ENCODE results near the gene CYTH4. TPM values are rescaled to one million over a fixed set of nuclear protein-coding genes. Genes with fewer than 3 reads are reported as not detected.

CYTH4 gene
- total and polyA plus RNA-seq, 2 experiments from 2014 or later, result not detected

DNA sequence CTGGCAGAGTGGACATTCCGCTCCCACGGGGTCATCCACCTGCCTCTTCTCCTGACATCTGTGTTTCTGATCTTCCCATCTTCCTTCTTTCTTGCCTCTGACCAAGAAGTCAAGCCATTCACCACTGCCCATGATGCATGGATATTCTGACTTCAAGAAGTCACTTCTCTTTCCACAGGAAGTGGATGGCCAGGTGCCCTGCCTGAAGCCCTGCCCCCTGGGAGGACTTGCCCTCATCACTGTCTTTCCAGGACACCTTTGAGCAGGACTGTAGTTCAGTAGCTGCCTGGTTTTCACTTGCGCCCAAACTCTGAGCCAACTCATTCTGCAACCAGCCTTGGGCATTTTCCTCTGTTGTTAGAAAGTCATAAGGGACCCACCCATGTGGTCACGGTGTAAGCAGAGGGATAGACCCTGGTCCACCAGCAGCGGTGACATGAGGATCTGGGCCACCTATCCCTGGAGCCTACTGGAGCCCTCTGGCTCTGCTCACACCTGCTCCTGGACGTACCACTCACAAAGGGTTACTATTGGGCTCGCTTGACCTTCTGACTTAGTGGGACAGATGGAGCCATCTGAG is 6.9 kb downstream of the CYTH4 start:
- Histone ChIP-seq H4K20me1 (replicated peaks; ENCODE audit: insufficient read depth) (no peaks in the 10 kb centered on the region), H3K36me3 (ENCODE audit: insufficient read depth) (no peaks in the 10 kb centered on the region), H2AFZ (no peak overlapping the region), H3F3A (replicated peaks; ENCODE audit: low read depth) (no peaks in the 10 kb centered on the region), H3K27ac (ENCODE audit: low read depth) (no peak overlapping the region), H3K4me3 (no peak overlapping the region), H3K79me2 (replicated peaks; ENCODE audit: insufficient read depth) (no peaks in the 10 kb centered on the region), H3K27me3 (ENCODE audit: insufficient read depth) (no peaks in the 10 kb centered on the region), H3K9me2 (ENCODE audit: insufficient read depth) (no peaks in the 10 kb centered on the region), H3K4me1 (ENCODE audit: insufficient read depth) (peaks cover 8% of the 10 kb centered on the region; the same call in 1 of the 2 replicates), H3K4me2 (no peak overlapping the region)
- Mint-ChIP-seq H3K4me3 (no peak overlapping the region), H3K4me1 (peaks cover 8% of the 10 kb centered on the region), H3K9me3 (peaks cover 4% of the 10 kb centered on the region; the same call in 1 of the 3 replicates), H3K27ac (no peak overlapping the region), H3K27me3 (ENCODE audit: insufficient read depth, low read depth, poor library complexity) (peaks cover 7% of the 10 kb centered on the region), H3K36me3 (ENCODE audit: low read depth) (no peaks in the 10 kb centered on the region)
- TF ChIP-seq EZH2 (IDR thresholded peaks at IDR 0.05; ENCODE audit: low read depth, unreplicated experiment) (no peak), EZH2phosphoT487 (IDR thresholded peaks at IDR 0.05; ENCODE audit: unreplicated experiment) (no peak)
- TF ChIP-seq, protein P1, sequence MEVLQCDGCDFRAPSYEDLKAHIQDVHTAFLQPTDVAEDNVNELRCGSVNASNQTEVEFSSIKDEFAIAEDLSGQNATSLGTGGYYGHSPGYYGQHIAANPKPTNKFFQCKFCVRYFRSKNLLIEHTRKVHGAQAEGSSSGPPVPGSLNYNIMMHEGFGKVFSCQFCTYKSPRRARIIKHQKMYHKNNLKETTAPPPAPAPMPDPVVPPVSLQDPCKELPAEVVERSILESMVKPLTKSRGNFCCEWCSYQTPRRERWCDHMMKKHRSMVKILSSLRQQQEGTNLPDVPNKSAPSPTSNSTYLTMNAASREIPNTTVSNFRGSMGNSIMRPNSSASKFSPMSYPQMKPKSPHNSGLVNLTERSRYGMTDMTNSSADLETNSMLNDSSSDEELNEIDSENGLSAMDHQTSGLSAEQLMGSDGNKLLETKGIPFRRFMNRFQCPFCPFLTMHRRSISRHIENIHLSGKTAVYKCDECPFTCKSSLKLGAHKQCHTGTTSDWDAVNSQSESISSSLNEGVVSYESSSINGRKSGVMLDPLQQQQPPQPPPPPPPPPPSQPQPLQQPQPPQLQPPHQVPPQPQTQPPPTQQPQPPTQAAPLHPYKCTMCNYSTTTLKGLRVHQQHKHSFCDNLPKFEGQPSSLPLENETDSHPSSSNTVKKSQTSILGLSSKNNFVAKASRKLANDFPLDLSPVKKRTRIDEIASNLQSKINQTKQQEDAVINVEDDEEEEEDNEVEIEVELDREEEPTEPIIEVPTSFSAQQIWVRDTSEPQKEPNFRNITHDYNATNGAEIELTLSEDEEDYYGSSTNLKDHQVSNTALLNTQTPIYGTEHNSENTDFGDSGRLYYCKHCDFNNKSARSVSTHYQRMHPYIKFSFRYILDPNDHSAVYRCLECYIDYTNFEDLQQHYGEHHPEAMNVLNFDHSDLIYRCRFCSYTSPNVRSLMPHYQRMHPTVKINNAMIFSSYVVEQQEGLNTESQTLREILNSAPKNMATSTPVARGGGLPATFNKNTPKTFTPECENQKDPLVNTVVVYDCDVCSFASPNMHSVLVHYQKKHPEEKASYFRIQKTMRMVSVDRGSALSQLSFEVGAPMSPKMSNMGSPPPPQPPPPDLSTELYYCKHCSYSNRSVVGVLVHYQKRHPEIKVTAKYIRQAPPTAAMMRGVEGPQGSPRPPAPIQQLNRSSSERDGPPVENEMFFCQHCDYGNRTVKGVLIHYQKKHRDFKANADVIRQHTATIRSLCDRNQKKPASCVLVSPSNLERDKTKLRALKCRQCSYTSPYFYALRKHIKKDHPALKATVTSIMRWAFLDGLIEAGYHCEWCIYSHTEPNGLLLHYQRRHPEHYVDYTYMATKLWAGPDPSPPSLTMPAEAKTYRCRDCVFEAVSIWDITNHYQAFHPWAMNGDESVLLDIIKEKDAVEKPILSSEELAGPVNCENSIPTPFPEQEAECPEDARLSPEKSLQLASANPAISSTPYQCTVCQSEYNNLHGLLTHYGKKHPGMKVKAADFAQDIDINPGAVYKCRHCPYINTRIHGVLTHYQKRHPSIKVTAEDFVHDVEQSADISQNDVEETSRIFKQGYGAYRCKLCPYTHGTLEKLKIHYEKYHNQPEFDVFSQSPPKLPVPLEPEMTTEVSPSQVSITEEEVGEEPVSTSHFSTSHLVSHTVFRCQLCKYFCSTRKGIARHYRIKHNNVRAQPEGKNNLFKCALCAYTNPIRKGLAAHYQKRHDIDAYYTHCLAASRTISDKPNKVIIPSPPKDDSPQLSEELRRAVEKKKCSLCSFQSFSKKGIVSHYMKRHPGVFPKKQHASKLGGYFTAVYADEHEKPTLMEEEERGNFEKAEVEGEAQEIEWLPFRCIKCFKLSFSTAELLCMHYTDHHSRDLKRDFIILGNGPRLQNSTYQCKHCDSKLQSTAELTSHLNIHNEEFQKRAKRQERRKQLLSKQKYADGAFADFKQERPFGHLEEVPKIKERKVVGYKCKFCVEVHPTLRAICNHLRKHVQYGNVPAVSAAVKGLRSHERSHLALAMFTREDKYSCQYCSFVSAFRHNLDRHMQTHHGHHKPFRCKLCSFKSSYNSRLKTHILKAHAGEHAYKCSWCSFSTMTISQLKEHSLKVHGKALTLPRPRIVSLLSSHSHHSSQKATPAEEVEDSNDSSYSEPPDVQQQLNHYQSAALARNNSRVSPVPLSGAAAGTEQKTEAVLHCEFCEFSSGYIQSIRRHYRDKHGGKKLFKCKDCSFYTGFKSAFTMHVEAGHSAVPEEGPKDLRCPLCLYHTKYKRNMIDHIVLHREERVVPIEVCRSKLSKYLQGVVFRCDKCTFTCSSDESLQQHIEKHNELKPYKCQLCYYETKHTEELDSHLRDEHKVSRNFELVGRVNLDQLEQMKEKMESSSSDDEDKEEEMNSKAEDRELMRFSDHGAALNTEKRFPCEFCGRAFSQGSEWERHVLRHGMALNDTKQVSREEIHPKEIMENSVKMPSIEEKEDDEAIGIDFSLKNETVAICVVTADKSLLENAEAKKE (CRISPR knock-in tag; IDR thresholded peaks at IDR 0.05), result no peak
- TF ChIP-seq, protein P2, sequence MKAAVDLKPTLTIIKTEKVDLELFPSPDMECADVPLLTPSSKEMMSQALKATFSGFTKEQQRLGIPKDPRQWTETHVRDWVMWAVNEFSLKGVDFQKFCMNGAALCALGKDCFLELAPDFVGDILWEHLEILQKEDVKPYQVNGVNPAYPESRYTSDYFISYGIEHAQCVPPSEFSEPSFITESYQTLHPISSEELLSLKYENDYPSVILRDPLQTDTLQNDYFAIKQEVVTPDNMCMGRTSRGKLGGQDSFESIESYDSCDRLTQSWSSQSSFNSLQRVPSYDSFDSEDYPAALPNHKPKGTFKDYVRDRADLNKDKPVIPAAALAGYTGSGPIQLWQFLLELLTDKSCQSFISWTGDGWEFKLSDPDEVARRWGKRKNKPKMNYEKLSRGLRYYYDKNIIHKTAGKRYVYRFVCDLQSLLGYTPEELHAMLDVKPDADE (IDR thresholded peaks at IDR 0.05), result no peak
- no peak for DNase-seq (ENCODE audit: low spot score)
- no peak for ATAC-seq

Measured in GM23338 (cell line).